ENCODE results near the gene TUBA4A. TPM values are rescaled to one million over a fixed set of nuclear protein-coding genes. Genes with fewer than 3 reads are reported as not detected.

Gene TUBA4A
- total and polyA plus RNA-seq, 9 of the 15 experiments (the other 6 are each of a cell fraction or from before 2014, with no cell fraction given): 25.1 to 174 (median 42.4) TPM

- in situ Hi-C loops (cut with MboI) (no loop called here), intact Hi-C loops (cut with micrococcal nuclease) (no loop called here)
- no peak for FAIRE-seq
- 91% methylated on average over 14 of the region's 19 CpGs for WGBS (ENCODE audit: insufficient coverage, low coverage, missing lambda C conversion rate)
- H3K36me3 ChIP-seq (ENCODE audit: control insufficient read depth, insufficient read depth, low read length): peaks cover 73% of the 10 kb centered on the region; the same call in 2 of the 3 replicates
- H3K4me1 ChIP-seq (replicated peaks in 1 of 2; ENCODE audit: control insufficient read depth in 2 of 2, insufficient read depth in 2 of 2, low read length in 2 of 2): peaks cover 13 to 50% of the 10 kb centered on the region in 2 experiments; a peak in 4 of 5 replicates
- no peaks in the 10 kb centered on the region for H3K9me1 ChIP-seq (ENCODE audit: control insufficient read depth, insufficient read depth, low read length)
- no peaks in the 10 kb centered on the region for H3K27me3 ChIP-seq (ENCODE audit: control insufficient read depth in 2 of 2, insufficient read depth in 2 of 2, low read length in 2 of 2)
- no peak for DNase-seq (ENCODE audit: extremely low read depth in 1 of 4, low spot score in 3 of 4)
- no peak for ATAC-seq
- H2AFZ ChIP-seq (ENCODE audit: low read depth, low read length): no peak overlapping the region
- H3K27ac ChIP-seq (ENCODE audit: extremely low read depth, low read depth, low read length): no peak overlapping the region
- no TSS peak for BruUV-seq (replicated peaks)
- 0 out of 2 replicates have a peak, but pooled peaks cover 2% of the 10 kb centered on the region for H4K20me1 ChIP-seq (replicated peaks; ENCODE audit: control insufficient read depth, insufficient read depth, low read length)
- no peak overlapping the region; a peak in 1 of 4 replicates for H3K9ac ChIP-seq (ENCODE audit: insufficient read depth in 1 of 2, low read depth in 2 of 2, low read length in 2 of 2)
- ChIA-PET CTCF (ENCODE audit: low intra/inter-chr PET ratio) (no interaction called here), POLR2A (interaction anchor here (0.6 to 2.1 kb wide), 5 partner anchors 9 to 34 kb away, joined by 3 to 12 read pairs (median 3); partner anchors contain the start of genes ANKZF1, ATG9A and TUBA4A)
- no peak overlapping the region for H3K4me2 ChIP-seq (ENCODE audit: insufficient read depth, low read length)
- H3K4me3 ChIP-seq: no peak overlapping the region
- H3K79me2 ChIP-seq (ENCODE audit: control insufficient read depth, insufficient read depth, low read length): peaks cover 27% of the 10 kb centered on the region
- H3K9me3 ChIP-seq (replicated peaks; ENCODE audit: control insufficient read depth, insufficient read depth, low read depth, low read length): no peaks in the 10 kb centered on the region
- TF ChIP-seq ZNF668 (CRISPR knock-in tag; IDR thresholded peaks at IDR 0.05) (no peak), ZBTB9 (CRISPR knock-in tag; IDR thresholded peaks at IDR 0.05) (no peak), BRF1 (IDR thresholded peaks at IDR 0.05; ENCODE audit: borderline replicate concordance, extremely low read depth, insufficient read length) (no peak), MLLT1 (IDR thresholded peaks at IDR 0.05) (no peak), ZNF589 (CRISPR knock-in tag; IDR thresholded peaks at IDR 0.05; ENCODE audit: low read depth) (no peak), ZBTB5 (IDR thresholded peaks at IDR 0.05) (no peak), POLR3G (IDR thresholded peaks at IDR 0.05; ENCODE audit: extremely low read depth, insufficient read length, insufficient replicate concordance) (no peak), ZBTB33 (CRISPR knock-in tag; IDR thresholded peaks at IDR 0.05) (no peak), NFIC (IDR thresholded peaks at IDR 0.05) (peak; percentile 82), DIDO1 (tag; IDR thresholded peaks at IDR 0.05; ENCODE audit: low read depth) (no peak), SIX5 (IDR thresholded peaks at IDR 0.05; ENCODE audit: borderline replicate concordance in 1 of 2, insufficient read depth in 1 of 2, low read depth in 1 of 2, low read length in 2 of 2) (no peak), SLC30A9 (CRISPR knock-in tag; IDR thresholded peaks at IDR 0.05) (no peak), POLR2G (IDR thresholded peaks at IDR 0.05; ENCODE audit: low read depth, low read length) (peak; percentile 26; the same call in 1 of the 2 replicates)
Measured at GRCh38 chr2:219220652-219221402, 32.9 kb downstream of the TUBA4A start.
